Suprapubic skin (tissue), 4 donors: Measurements from ENCODE around the gene SLC25A13. TPM values are rescaled to one million over a fixed set of nuclear protein-coding genes. Genes with fewer than 3 reads are reported as not detected.

Experiments
- DNase-seq, 2 donors: peaks; one replicate each; pipeline ENCODE4 v3.0.0-alpha.2; 2019; ENCODE audit warnings: low spot score in 2 of 2
- H3K27ac ChIP-seq: fragments of 200-600 bp; sonication (generic); one replicate; pipeline ENCODE4 v1.5.1; 2019
- H3K27me3 ChIP-seq: fragments of 200-600 bp; sonication (generic); one replicate; pipeline ENCODE4 v1.5.1; 2019
- H3K36me3 ChIP-seq: fragments of 200-600 bp; sonication (generic); one replicate; pipeline ENCODE4 v1.5.1; 2019
- H3K4me1 ChIP-seq: fragments of 200-600 bp; sonication (generic); one replicate; pipeline ENCODE4 v1.5.1; 2019
- H3K4me3 ChIP-seq: fragments of 200-600 bp; sonication (generic); one replicate; pipeline ENCODE4 v1.5.1; 2019; ENCODE audit warnings: mild to moderate bottlenecking
- H3K9me3 ChIP-seq: fragments of 200-600 bp; sonication (generic); one replicate; pipeline ENCODE4 v1.5.1; 2019
- CTCF ChIP-seq, 2 donors: fragments of 200-600 bp in 1 of 2; fragments of 450-650 bp in 1 of 2; sonication (generic) in 1 of 2; IDR thresholded peaks; one replicate each; pipeline ENCODE4 v1.5.1; 2016 to 2019; ENCODE audit warnings: antibody characterized with exemption in 2 of 2, mild to moderate bottlenecking in 1 of 2, moderate library complexity in 1 of 2
- EP300 ChIP-seq: sonication (generic); formaldehyde crosslinking; IDR thresholded peaks from one replicate; pipeline ENCODE4 v1.6.1; 2017; ENCODE audit warnings: antibody characterized with exemption
- POLR2A ChIP-seq, 2 donors: fragments of 450-650 bp; IDR thresholded peaks; one replicate each; pipeline ENCODE4 v1.6.1; 2017; ENCODE audit warnings: antibody characterized with exemption in 2 of 2, mild to moderate bottlenecking in 2 of 2, moderate library complexity in 2 of 2
- POLR2AphosphoS5 ChIP-seq, 3 donors: sonication (generic); formaldehyde crosslinking; IDR thresholded peaks; one replicate each; pipeline ENCODE4 v1.6.1; 2017; ENCODE audit warnings: antibody characterized with exemption in 3 of 3
- WGBS: methylation state at CpG from one replicate; pipeline ENCODE4 v1.1.5; 2018; 5-methylcytosine and 5-hydroxymethylcytosine counted together
- total RNA-seq, 4 donors: library from RNA; depleted of rRNA; stranded (reverse); fragments of >200 nt; gene quantifications; one replicate each; pipeline ENCODE4 v1.1.0, GENCODE V29; 2016

SLC25A13 gene
- total RNA-seq, 4 donors from 2014 or later, result 35.6 to 55.8 (median 42.5) TPM

GRCh38 chr7:96211954-96212353 is 109.9 kb downstream of the SLC25A13 start:
- H3K27me3 ChIP-seq, result no peaks in the 10 kb centered on the region
- H3K36me3 ChIP-seq, result peaks cover 3% of the 10 kb centered on the region
- no peaks in the 10 kb centered on the region for H3K4me1 ChIP-seq
- H3K4me3 ChIP-seq, result no peak overlapping the region
- H3K27ac ChIP-seq, result no peak overlapping the region
- no peak for DNase-seq
- H3K9me3 ChIP-seq, result no peaks in the 10 kb centered on the region
- no peak for TF ChIP-seq POLR2AphosphoS5 (IDR thresholded peaks at IDR 0.05)
- no peak for TF ChIP-seq POLR2A (IDR thresholded peaks at IDR 0.05)
- TF ChIP-seq EP300, result no peak
- no peak for TF ChIP-seq CTCF (IDR thresholded peaks at IDR 0.05)

DNA sequence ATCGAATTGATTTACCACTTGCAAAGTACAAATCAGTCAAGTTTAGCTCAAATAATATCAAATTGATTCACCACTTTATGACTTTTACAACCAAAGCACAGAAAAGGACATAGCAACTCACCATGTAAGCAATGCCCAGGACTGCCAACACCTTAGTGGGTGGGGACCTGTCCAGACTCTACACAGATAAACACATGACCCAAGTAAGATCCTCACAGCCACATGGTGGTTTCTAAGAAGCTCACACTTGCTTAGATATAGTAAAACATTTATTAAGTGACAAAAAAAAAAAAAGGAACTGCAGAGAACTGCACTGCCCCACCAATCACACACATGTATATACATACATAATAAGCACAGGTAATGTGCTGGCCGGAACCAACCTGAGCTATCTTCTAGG is 116.2 kb downstream of the SLC25A13 start:
- no peak overlapping the region for H3K27ac ChIP-seq
- no peaks in the 10 kb centered on the region for H3K27me3 ChIP-seq
- WGBS, result 77% methylated on average over 2 of the region's 2 CpGs
- H3K9me3 ChIP-seq, result no peaks in the 10 kb centered on the region
- H3K4me1 ChIP-seq, result no peaks in the 10 kb centered on the region
- H3K4me3 ChIP-seq, result no peak overlapping the region
- peaks cover 3% of the 10 kb centered on the region for H3K36me3 ChIP-seq
- TF ChIP-seq POLR2A (IDR thresholded peaks at IDR 0.05), result no peak
- TF ChIP-seq CTCF (IDR thresholded peaks at IDR 0.05), result no peak
- no peak for TF ChIP-seq POLR2AphosphoS5 (IDR thresholded peaks at IDR 0.05)
- TF ChIP-seq EP300, result no peak
- DNase-seq, result no peak

DNA sequence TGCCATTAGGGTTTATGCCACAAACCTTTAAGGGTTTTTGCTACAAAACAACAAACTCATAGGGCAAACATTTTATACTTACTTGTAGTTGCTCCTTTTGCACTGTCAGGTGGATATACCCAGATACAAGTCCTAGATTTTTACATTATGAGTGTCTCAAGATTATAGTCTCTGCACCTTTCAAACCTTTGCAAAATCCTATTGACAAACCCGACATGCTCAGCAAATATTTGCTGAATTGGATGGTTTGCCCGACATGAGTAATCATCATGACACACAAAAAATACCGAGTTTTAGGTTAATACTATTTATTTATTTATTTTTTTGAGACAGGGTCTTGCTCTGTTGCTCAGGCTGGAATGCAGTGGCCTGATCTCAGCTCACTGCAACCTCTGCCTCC is 117.3 kb downstream of the SLC25A13 start:
- peaks cover 3% of the 10 kb centered on the region for H3K36me3 ChIP-seq
- no peaks in the 10 kb centered on the region for H3K9me3 ChIP-seq
- WGBS, result 92% methylated on average over 3 of the region's 3 CpGs
- H3K27ac ChIP-seq, result no peak overlapping the region
- H3K4me1 ChIP-seq, result no peaks in the 10 kb centered on the region
- H3K27me3 ChIP-seq, result no peaks in the 10 kb centered on the region
- H3K4me3 ChIP-seq, result no peak overlapping the region
- DNase-seq, result no peak
- TF ChIP-seq CTCF (IDR thresholded peaks at IDR 0.05) (no peak), POLR2AphosphoS5 (IDR thresholded peaks at IDR 0.05) (no peak), EP300 (no peak), POLR2A (IDR thresholded peaks at IDR 0.05) (no peak)

DNA sequence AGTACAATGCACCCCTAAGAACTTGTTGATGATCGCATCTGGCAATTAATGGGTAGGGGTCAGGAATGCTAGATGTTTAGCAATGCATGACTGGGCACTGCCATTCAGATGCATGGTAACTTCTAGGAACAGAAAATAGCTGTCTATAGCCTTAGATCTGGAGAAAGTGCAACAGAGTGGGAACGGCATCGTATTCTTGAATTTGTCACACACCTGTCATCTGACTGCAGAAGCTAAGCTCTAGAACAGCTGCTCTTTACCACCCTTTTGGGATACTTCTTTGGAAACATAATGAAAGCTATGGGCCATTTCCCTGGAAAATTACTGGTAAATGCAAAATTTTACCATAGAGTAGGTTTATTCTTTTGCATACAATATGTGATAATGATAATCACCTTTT is 118.1 kb downstream of the SLC25A13 start:
- no peak for DNase-seq
- Histone ChIP-seq H3K4me3 (no peak overlapping the region), H3K4me1 (no peaks in the 10 kb centered on the region), H3K27ac (no peak overlapping the region), H3K36me3 (peaks cover 3% of the 10 kb centered on the region), H3K27me3 (no peaks in the 10 kb centered on the region), H3K9me3 (no peaks in the 10 kb centered on the region)
- TF ChIP-seq EP300, result no peak
- no peak for TF ChIP-seq POLR2A (IDR thresholded peaks at IDR 0.05)
- no peak for TF ChIP-seq CTCF (IDR thresholded peaks at IDR 0.05)
- TF ChIP-seq POLR2AphosphoS5 (IDR thresholded peaks at IDR 0.05), result no peak
- 97% methylated on average over 3 of the region's 3 CpGs for WGBS

DNA sequence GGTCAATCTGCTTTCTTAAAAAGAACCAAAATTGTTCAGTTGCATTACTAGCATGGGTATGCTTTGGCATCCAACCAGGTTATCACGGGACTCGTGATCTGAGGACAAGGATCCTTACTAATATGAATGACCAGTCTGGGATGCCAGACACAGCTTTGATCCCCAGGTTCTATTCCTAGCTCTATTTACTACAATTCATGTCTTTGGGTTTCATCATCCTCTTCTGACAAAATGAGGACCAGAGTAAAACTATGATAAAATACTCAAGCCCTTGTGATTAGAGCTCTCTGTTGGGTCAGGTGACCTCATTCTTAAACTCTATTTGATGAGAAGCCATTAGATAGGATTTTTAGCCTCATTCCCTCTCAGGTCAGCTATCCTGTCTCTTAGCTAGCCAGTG is 119.8 kb downstream of the SLC25A13 start:
- 84% methylated on average over 2 of the region's 2 CpGs for WGBS
- H3K9me3 ChIP-seq, result no peaks in the 10 kb centered on the region
- DNase-seq, result no peak
- TF ChIP-seq POLR2A (IDR thresholded peaks at IDR 0.05) (no peak), CTCF (IDR thresholded peaks at IDR 0.05) (no peak), EP300 (no peak), POLR2AphosphoS5 (IDR thresholded peaks at IDR 0.05) (no peak)
- no peaks in the 10 kb centered on the region for H3K27me3 ChIP-seq
- no peak overlapping the region for H3K4me3 ChIP-seq
- no peaks in the 10 kb centered on the region for H3K36me3 ChIP-seq
- H3K27ac ChIP-seq, result no peak overlapping the region
- no peaks in the 10 kb centered on the region for H3K4me1 ChIP-seq
